Stimulated activated CD4-positive, alpha-beta T cell treated with anti-CD3 and anti-CD28 coated beads, Interleukin-15, amount 100 ng/mL, for 1 hour (primary cell): ENCODE results near the gene RHBDD1.

Experiments used
- DNase-seq, 2 donors: peaks; one replicate each; pipeline ENCODE4 v3.0.0-alpha.2; 2020; ENCODE audit warnings: low read depth in 1 of 2, low spot score in 1 of 2

The RHBDD1 gene, protein sequence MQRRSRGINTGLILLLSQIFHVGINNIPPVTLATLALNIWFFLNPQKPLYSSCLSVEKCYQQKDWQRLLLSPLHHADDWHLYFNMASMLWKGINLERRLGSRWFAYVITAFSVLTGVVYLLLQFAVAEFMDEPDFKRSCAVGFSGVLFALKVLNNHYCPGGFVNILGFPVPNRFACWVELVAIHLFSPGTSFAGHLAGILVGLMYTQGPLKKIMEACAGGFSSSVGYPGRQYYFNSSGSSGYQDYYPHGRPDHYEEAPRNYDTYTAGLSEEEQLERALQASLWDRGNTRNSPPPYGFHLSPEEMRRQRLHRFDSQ

DNA sequence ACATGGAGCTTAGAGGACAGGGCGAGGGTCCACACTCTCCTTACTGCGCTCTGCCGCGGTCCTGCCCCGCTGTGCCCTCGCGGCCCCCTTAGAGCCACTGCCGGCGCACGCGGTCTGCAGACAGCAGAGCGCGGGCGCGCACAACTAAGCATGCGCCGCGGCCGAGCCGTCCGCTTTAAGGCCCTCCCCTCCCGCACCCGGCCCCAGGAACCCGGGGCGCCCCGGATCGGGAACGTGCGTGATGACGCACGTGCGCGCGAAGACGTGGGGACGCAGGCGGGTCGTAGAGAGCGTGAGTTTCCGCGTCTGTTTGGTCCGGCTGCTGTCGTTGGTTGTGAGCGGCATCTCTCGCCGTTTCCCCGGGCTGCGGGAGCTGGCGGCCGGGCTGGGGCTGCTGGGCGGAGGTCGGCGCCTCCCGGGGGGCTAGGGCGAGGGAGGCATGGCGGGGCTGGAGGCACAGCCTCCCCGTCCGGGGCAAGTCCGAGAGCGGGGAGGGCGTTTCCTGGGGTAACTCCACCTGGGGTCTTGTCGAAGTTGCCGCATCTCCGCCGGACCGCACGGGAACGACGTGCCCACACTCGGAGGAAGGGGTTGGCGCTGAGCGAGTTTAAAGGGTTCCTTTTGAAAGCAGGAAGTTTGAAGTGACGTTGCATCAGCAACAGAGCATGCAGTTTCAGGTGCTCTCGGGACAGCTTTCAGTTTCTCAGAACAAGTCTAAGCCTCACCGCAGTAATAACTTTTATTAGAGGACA, at the start of gene RHBDD1:
Gene RHBDD1, plus strand, starts transcription at position 259 of the 752 bp plus-strand sequence. CDS start 28,640 bp downstream, outside the sequence.
- DNase-seq, result peak; percentile 85 to 91

DNA sequence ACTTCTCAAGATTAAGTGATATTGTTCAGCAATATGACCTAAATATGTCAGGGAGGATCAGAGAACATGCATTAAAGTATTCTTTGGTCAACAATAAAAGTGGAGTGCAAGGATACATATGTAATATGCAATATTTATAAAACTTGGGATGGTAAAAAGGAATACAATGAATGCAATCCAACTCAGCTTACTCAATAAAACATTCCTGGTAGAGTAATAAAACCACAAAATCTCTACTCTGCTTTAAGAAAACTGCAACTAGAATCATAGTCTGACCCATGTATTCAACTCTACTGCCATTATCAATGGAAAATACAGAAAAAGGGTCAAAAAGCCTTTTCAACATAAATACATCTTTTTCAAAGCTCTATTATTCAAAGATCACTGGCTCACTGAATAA, 47.8 kb upstream of the RHBDD1 start:
- DNase-seq, result no peak

DNA sequence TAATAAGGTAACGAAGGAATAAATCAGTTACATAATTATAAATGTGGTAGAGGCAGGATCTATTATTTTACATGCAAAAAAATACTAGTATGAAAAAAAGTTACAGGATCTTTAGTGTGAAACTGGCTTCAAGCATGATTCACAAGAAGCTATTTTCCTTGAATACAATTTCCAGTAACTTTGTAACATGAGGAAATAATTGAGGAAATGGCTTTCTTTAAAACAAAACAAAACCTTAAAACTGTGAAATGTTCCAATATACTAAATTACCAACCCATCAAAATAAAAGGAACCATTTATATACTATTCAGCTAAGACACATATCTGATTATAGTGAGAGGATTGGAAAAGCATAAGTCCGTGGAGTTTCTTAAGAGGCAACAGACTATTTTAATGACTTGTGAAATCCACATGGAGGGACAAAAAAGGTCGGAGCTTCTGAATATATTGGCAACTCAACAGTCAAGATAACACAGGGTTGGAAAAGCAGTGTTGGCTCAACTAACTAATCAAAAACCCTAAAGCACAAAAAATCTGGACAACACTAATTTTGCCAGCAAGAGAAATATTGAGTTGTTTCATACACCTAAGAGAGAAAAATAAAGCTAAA, 46.9 kb upstream of the RHBDD1 start:
- no peak for DNase-seq

DNA sequence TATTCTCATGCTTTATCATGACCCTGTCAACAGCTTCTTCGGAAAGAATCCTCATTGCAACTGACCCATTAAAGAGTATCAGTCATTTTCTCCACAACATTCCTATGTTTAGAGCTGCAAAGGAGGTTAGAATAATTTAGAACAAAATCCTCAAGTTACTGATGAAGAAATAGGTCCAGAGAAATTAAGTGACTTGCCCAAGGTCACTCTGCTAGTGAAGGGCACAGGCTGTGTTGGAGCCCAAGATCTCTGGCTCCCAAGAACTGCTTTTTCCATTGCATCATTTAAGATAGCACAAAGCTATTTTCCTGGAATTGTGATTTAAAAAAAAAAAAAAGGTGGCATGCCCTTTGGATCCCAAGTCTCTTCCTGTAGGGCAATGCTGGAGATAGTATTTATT, 45.8 kb upstream of the RHBDD1 start:
- no peak for DNase-seq

DNA sequence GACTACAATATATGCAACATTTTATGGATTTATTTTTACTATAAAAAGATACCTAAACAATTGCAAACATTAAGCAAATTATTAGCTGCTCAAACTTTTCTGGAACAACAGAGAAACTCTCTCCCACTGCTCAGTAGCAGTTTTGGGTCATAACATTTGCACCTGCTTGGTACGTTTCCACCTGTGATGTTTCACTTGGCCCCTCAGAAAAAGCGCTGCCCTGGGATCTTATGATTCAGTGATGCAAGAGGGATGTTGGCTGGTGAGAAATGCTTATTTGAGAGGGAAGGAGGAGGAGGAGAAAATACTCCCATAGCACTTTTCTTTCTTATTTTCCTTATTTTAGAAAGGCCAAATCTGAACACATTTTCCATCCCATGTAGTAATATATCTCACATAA, 45.4 kb upstream of the RHBDD1 start:
- DNase-seq, result no peak

DNA sequence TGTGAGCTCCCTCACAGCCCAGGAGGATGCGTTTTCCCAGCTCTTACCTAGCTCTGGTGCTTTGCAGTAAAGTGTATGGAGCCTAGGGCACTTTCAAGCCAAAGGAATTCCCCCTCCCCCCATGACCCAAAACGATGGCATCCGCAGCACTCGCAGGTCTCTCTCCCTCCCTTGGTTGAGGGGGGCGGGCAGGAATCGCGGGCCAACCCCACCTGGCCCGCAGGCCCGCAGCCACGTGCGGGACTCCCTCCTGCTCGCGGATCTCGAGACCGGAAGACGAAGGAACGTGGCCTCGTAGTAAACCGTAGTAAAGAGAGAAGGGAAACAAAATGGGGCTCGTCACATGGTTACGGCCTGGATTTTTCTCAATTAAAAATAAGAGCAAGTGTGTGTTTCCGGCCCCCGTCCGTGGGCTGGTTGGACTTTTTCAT, 44.8 kb upstream of the RHBDD1 start:
- DNase-seq, result peak in 1 of 2 donors; percentile 28

DNA sequence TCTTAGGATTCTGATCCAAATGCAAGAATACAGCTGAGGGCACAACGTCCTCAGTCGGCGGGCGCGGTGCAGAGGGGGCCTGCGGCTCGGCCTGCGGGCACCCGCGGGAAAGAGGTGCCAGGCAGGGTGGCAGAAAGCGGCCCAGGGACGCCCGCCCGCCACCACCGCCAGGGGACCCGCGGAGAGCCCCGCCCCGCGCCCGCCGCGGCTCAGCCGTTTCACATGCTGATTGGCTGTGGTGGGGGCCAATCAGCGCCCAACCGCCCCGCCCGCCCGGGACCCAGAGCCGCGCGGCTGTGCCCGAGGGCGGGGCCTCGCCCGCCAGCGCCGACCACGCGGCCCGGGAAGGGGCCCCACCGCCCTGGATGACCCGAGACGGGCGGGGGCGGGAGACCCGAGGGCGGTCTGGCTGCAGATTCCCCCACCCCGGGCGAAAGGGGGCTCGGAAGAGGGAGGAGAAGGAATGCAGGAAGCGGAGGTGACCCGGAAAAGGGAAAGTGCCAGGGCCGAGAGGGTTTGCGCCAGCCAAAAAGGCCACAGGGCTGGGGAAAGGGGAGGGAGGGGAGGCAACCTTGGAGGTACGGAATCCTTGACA, 44.3 kb upstream of the RHBDD1 start:
- peak; percentile 88 to 90 for DNase-seq

DNA sequence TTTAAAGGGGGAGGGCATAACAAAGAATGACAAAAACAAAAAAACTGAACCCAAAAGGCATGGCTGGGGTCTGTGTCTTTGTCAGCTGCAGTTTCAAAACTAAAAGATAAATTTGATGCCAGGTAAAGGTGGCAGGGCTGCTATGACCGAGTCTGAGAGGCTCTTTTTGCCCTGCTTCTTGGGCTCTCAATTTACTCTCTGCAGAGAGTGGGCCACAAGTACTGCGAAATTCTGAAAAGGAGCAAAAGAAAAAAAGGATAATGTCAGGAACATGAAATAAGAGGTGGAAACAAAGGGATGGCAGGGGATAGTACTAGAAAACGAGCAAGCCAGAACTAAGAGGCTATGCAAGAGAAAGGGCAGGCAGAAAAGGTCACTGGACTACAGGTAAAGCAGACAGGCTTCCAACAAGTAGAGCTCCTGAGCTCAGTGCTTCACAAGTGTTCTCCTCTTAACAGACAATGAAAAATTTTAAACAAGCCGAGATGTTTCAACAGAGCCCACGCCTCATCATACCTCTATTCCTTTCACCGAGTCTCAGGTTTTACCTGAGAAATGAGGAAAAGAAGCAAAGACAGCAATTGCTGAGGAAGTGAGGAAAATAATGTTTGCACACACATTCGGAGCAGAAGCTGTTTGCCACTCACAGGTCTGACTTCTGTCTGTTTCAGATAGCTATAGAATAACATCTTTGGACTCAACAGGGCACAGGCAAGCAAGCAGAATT, 43.5 kb upstream of the RHBDD1 start:
- no peak for DNase-seq

DNA sequence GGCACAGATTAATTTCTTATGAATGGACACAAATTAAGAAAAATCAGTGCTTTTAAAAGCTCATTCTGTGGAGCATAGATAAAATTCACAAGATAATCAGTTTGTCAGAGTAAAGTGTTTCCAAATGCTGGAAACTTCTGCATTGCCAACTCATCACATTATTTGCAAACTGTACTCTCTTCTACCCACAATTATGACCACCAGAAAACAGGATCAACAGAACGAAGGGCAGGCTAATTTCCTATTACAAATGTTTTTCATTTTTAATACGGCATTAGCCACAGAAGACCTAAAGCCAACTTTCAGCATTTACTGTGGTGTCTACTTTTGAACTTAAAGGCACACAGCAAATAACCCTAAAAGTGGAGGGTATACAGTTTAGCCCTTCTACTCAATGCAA, 42.2 kb upstream of the RHBDD1 start:
- no peak for DNase-seq

DNA sequence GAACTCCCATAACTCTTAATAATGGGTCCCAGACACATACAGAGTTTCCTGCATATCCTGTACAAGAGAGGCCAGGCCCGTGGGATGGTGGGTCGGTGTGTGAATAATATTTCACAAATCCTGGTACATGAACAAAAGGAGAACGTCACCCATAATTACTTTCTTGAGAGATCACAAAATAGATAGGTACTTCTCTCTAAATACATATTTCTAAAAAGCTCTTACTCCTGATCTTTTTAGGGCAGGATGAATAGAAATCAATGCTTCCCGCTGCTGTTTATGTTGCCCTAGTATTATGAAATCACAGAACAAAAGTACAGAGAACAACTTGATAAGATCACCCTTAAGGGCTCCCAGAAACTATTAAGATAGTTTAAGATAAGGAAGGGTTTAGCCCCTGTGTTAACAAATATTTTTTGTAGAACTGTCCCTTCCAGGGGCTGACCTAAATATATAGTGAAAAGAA, 41.6 kb upstream of the RHBDD1 start:
- no peak for DNase-seq

DNA sequence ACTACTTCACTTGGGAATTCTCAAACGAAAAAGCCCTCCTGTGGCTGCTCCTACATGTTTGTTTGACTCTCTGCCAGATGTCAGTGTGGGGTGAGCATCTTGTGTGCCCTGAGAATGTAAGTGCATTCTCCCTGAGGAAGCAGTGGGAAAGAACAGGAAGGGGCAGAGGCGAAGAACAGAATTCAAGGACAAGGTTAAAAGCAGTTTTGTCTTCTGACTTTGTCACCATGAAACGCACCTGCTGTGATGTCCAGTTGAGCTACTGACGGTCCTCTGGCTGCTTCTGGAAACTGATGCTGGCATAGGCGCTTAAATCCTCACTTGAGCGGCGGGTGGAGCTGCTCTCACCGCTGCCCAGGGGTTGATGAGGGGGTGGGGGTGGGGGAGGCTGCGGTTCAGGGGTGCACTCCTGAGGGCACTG, 41.1 kb upstream of the RHBDD1 start:
- DNase-seq, result no peak

DNA sequence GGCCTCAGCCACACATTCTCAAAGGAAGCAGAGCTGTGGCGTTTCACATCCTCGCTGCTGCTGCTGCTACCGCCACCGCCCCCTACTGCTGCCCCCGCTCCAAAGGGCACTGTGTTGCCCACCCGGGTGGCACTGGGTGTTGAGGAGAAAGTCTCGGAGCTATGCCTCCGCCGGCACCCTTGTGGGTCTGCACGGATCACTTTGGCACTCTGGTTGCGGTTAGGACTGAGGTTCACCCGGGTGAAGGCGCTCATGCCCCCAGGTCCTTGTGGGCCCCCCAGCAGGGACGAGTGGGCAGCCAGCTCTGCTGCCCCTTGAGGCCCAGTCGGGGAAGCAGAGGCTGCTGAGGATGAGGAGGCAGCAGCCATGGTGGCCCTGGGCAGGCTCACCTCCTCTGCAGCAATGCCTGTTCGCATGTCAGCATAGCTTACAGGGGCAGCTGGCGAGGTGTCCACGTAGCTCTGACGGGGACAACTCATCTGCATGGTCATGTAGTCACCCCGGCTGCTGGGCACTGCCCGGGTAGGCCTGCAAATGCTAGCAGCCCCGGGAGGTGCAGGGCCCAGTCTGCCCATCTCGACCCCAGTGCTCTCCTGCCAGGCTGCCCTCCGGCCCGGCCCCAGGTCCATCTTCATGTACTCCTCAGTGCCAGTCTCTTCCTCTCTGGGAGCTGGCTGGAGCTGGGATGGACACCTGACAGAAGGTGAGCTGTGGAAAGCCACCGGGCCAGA, 40.4 kb upstream of the RHBDD1 start:
- no peak for DNase-seq

DNA sequence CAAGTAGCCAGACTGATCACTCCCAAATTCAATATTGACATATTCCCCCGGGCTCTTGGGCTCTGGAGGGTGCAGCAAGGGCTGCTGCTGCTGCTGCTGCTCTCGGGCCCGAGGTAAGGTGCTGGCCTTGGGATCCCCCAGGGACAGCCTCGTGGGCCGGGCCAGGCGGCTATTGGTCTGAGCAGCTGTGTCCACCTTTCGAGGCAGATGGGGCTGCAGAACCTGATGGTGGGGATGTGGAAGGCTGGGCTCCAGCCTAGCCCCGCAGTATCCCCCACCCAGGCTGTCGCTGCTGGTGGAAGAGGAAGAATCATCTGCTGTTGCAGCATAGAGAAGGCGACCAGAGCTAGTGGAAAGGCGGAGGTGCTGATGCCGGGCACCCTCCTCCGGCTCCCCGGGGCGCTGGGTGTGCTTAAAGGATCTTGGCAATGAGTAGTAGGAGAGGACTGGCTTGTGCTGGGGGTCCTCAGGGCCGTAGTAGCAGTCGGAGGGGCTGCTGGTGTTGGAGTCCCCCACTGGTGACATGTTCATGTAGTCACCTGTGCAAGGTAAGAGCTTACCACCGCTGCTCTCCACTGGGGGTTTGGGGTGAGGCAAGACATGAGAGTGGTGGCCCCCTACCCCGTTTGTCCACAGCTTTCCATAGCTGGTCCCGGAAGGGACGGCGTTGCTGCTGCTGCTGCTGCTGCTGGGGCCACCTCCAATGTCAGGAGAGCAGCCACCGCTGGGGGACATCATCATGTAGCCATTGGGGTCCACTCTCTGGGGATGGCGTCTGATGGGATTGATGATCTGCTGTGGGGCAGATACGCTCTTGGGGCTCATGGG, 39.6 kb upstream of the RHBDD1 start:
- no peak for DNase-seq

DNA sequence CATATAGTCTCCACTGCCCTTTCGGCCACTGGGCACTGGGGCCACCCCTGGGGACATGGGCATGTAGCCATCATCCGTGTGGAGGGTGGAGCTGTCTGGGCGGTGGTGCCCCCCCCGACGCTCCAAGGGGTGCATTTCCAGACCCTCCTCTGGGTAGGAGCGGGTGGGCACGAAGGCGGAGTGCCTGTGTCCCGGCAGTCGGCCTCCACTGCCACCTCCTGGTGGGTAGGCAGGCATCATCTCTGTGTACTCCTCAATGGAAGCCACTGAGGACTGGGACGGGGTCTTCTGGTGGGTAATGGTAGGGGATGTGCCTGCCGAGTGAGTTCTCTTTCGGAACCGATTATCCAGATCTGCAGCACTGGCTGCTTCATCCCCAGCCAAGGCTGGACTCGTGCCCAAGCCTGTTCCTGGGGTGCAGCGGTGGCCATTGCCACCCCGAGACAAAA, 39.0 kb upstream of the RHBDD1 start:
- DNase-seq, result no peak

DNA sequence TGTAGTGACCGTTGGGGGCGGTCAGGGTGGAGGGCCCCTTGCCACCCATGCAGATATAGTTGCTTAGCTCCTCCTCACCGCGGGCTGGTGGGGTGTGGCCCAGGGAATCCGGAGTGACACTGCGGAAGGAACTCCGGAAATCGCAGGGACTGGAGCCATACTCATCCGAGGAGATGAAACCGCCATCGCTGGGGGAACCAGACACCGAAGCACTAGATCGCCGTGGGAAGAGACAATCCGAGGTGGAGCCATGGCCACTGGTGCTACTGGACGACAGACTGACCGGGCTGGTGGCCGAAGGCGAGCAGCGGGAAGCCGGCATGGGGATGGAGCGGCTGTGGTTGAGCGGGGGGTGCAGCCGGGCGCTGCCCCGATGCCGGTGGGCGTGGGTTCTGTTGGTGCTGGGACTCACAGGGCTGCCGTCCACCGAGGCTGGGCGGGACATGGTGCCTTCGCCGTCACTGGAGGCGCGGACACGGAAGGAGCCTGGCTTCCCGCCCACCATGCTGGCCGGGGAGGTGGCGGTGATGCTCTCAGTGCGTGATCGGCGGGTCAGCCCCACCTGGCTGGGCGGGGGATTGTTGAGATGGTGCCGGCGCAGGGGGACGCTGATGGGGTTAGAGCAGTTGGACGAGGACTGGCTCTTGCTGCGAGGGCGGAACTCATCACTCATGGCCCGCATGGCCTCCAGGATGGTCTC, 38.4 kb upstream of the RHBDD1 start:
- DNase-seq, result no peak

DNA sequence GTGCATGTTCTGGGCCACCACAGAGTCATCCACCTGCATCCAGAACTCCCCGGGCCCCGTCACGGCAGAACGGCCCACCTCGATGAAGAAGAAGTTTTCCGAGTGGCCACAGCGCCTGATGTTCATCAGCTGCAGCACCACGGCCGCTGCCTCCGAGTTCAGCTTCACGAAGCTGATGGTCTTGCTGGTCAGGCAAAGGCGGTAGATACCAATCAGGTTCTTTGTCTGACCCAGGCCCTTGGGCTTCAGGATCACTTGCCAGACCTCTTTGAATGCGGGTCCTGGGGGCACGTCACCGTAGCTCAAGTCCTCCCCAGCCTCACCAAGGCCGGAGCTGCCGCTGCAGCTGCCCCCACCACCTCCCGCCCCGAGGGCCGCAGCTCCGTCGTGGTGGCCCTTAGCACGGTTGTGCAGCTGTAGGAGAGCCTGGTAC, 37.8 kb upstream of the RHBDD1 start:
- DNase-seq, result no peak

DNA sequence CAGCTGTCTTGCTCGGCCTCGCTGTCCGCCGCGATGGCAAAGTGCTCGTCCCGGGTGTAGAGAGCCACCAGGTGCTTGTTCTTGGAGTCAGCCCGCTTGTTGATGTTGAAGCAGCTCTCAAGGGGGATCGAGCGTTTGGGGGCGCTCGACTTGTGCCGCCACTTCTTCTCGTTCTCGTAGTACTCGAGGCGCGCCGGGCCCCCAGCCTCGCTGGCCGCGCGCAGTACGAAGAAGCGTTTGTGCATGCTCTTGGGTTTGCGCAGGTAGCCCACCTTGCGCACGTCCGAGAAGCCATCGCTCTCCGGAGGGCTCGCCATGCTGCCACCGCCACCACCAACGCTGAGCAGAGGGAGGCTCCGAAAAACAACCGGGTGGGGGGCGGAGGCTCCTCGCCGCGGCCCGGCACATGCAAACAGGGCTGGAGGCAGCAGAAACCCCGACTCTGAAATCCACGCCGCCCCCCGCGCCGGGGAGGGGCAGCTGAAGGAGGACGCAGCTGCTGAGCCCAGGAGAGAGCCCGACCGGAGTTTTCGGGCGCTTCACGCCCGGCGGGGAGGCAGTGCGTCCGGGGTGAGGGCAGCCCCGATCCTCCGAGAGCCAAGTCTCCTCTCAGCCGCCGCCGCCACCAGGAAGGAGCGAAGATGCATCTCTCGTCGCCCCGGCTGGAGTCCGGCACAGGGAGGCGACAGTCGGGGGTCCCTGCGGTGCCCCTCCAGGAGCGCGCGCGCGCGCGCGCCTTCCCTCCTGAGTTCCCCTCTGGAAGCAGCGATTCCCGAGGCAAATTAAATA, 37.2 kb upstream of the RHBDD1 start:
- DNase-seq, result peak in 1 of 2 donors; percentile 28
